22Rv1 (cell line): Measurements from ENCODE around the gene CCDC124.

Experiments
- ZFX ChIP-seq: fragments of 450-650 bp; IDR thresholded peaks from 2 replicates; pipeline ENCODE4 v1.6.1; 2017; ENCODE audit warnings: antibody characterized with exemption, borderline replicate concordance
- TF ChIP-seq, protein P1 (sequence below): fragments of 450-650 bp; IDR thresholded peaks from 2 replicates; pipeline ENCODE4 v1.5.1; 2017; ENCODE audit warnings: mild to moderate bottlenecking

DNA sequence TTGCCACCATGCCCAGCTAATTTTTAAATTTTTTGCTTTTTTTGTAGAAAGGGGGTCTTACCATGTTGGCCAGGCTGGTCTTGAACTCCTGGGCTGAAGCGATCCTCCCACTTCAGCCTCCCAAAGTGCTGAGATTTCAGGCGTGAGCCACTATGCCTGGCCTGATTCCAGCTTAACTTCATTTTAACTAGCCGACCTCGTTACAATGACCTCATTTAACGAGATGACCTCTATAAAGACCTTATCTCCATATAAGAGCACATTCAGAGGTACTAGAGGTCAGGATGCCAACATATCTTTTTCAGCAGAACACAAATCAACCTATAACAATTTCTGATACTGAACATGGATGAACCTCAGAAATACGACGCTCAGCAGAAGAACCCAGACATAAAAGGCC is 44.7 kb downstream of the CCDC124 start:
- TF ChIP-seq, protein P1, sequence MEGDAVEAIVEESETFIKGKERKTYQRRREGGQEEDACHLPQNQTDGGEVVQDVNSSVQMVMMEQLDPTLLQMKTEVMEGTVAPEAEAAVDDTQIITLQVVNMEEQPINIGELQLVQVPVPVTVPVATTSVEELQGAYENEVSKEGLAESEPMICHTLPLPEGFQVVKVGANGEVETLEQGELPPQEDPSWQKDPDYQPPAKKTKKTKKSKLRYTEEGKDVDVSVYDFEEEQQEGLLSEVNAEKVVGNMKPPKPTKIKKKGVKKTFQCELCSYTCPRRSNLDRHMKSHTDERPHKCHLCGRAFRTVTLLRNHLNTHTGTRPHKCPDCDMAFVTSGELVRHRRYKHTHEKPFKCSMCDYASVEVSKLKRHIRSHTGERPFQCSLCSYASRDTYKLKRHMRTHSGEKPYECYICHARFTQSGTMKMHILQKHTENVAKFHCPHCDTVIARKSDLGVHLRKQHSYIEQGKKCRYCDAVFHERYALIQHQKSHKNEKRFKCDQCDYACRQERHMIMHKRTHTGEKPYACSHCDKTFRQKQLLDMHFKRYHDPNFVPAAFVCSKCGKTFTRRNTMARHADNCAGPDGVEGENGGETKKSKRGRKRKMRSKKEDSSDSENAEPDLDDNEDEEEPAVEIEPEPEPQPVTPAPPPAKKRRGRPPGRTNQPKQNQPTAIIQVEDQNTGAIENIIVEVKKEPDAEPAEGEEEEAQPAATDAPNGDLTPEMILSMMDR: no peak
- TF ChIP-seq ZFX: no peak
